Activated CD4-positive, alpha-beta T cell treated with anti-CD3 and anti-CD28 coated beads for 1 hour (primary cell): ENCODE data around the gene ATP2C2.

ENCODE experiments used
- DNase-seq: peaks from one replicate; pipeline ENCODE4 v3.0.0-alpha.2; 2020

The ATP2C2 gene

GRCh38 chr16:84502581-84502980 is 134.2 kb downstream of the ATP2C2 start:
- DNase-seq: no peak

GRCh38 chr16:84503751-84504395 is 135.5 kb downstream of the ATP2C2 start:
- no peak for DNase-seq

- DNase-seq: peak; percentile 95
These were observed 136.3 kb downstream of the ATP2C2 start, which contains the start of gene MEAK7 for GRCh38 chr16:84504420-84505248. MEAK7 (minus strand) TSS chr16:84504659; CDS start chr16:84498086, 6,573 bp downstream.

GRCh38 chr16:84505249-84506187 is 137.2 kb downstream of the ATP2C2 start:
- no peak for DNase-seq

- DNase-seq: no peak
These were observed 139.0 kb downstream of the ATP2C2 start for GRCh38 chr16:84507011-84507982.

- DNase-seq: no peak
These were observed 140.2 kb downstream of the ATP2C2 start for GRCh38 chr16:84508502-84508901.

- no peak for DNase-seq
These were observed 141.0 kb downstream of the ATP2C2 start for GRCh38 chr16:84509032-84509950.

GRCh38 chr16:84511180-84511800 is 143.0 kb downstream of the ATP2C2 start:
- DNase-seq: peak; percentile 74

- no peak for DNase-seq
These were observed 143.5 kb downstream of the ATP2C2 start for GRCh38 chr16:84511831-84512230.

- no peak for DNase-seq
These were observed 144.8 kb downstream of the ATP2C2 start for GRCh38 chr16:84513123-84513522.

GRCh38 chr16:84513666-84514065 is 145.3 kb downstream of the ATP2C2 start:
- DNase-seq: no peak
